Lower leg skin (tissue), 4 donors: Measurements from ENCODE around the gene KCNT1. TPM values are rescaled to one million over a fixed set of nuclear protein-coding genes. Genes with fewer than 3 reads are reported as not detected.

Experiments
- DNase-seq, 2 donors: peaks; one replicate each; pipeline ENCODE4 v3.0.0-alpha.2; 2019; ENCODE audit warnings: low spot score in 2 of 2
- H3K4me3 ChIP-seq: fragments of 200-600 bp; sonication (generic); 2 replicates; pipeline ENCODE4 v1.5.1; 2017; ENCODE audit warnings: mild to moderate bottlenecking, low read depth; ENCODE audit not compliant: poor library complexity, severe bottlenecking
- CTCF ChIP-seq, 3 donors: fragments of 450-650 bp; IDR thresholded peaks; one replicate each; pipeline ENCODE4 v1.5.1; 2016; ENCODE audit warnings: antibody characterized with exemption in 3 of 3, mild to moderate bottlenecking in 3 of 3, moderate library complexity in 2 of 3
- POLR2A ChIP-seq, 2 donors: fragments of 450-650 bp; IDR thresholded peaks; one replicate each; pipeline ENCODE4 v1.6.1; 2016 to 2017; ENCODE audit warnings: antibody characterized with exemption in 2 of 2, mild to moderate bottlenecking in 1 of 2, moderate library complexity in 1 of 2
- WGBS, 2 donors: methylation state at CpG; one replicate each; pipeline ENCODE4 v1.1.5; 2018; 5-methylcytosine and 5-hydroxymethylcytosine counted together
- intact Hi-C: fragments of 100-400 bp; cut with DNase I; formaldehyde crosslinking; loops from one replicate; pipeline ENCODE4 v1.15.0; 2023; ENCODE audit warnings: low total_unique reads
- total RNA-seq, 4 donors: library from RNA; depleted of rRNA; stranded (reverse); fragments of >200 nt; gene quantifications; one replicate each; pipeline ENCODE4 v1.1.0, GENCODE V29; 2016

The KCNT1 gene
- total RNA-seq, 4 donors from 2014 or later: 0.10 TPM; not detected in 3

- WGBS, 2 donors: 95 to 96% methylated on average over 27 of the region's 27 CpGs
- no peak overlapping the region for H3K4me3 ChIP-seq
- TF ChIP-seq POLR2A (IDR thresholded peaks at IDR 0.05) (no peak), CTCF (IDR thresholded peaks at IDR 0.05) (no peak)
- peak in 1 of 2 donors; percentile 66 for DNase-seq
- intact Hi-C loops: no loop called here
Observed at GRCh38 chr9:135821733-135822373, 119.9 kb downstream of the KCNT1 start.

- no peak overlapping the region for H3K4me3 ChIP-seq
- DNase-seq: peak in 1 of 2 donors; percentile 53
- 87 to 94% methylated on average over 18 of the region's 18 CpGs for WGBS, 2 donors
- intact Hi-C loops: no loop called here
- TF ChIP-seq POLR2A (IDR thresholded peaks at IDR 0.05) (no peak), CTCF (IDR thresholded peaks at IDR 0.05) (no peak)
Observed at GRCh38 chr9:135822374-135822755, 120.4 kb downstream of the KCNT1 start.

GRCh38 chr9:135823036-135823435 lies 121.1 kb downstream of the KCNT1 start:
- peak in 1 of 2 donors; percentile 54 for DNase-seq
- TF ChIP-seq CTCF (IDR thresholded peaks at IDR 0.05) (no peak), POLR2A (IDR thresholded peaks at IDR 0.05) (no peak)

GRCh38 chr9:135825435-135826187 lies 123.6 kb downstream of the KCNT1 start:
- no peak overlapping the region for H3K4me3 ChIP-seq
- DNase-seq: peak in 1 of 2 donors; percentile 64
- no peak for TF ChIP-seq POLR2A (IDR thresholded peaks at IDR 0.05)
- TF ChIP-seq CTCF (IDR thresholded peaks at IDR 0.05): no peak
- 92 to 94% methylated on average over 25 of the region's 25 CpGs for WGBS, 2 donors
- intact Hi-C loops: no loop called here

More at GRCh38 chr9:135823036-135823435, 121.1 kb downstream of the KCNT1 start:
- intact Hi-C loops: no loop called here
- no peak overlapping the region for H3K4me3 ChIP-seq
- 91 to 96% methylated on average over 12 of the region's 12 CpGs for WGBS, 2 donors

GRCh38 chr9:135826188-135826545 lies 124.2 kb downstream of the KCNT1 start:
- peak in 1 of 2 donors; percentile 76 for DNase-seq
- intact Hi-C loops: no loop called here
- TF ChIP-seq CTCF (IDR thresholded peaks at IDR 0.05) (no peak), POLR2A (IDR thresholded peaks at IDR 0.05) (no peak)
- no peak overlapping the region for H3K4me3 ChIP-seq
- WGBS, 2 donors: 93% methylated on average over 14 of the region's 14 CpGs
